8988T (cell line): Measurements from ENCODE around the gene ZBTB22.
"Not testable (repeated sequence)": the region's sequence is repeated elsewhere in the genome, so short reads cannot be mapped to it uniquely, and the experiment has no call there.

ENCODE experiments used
- DNase-seq: peaks from one replicate; pipeline ENCODE4 v3.0.0; 2011

ZBTB22 gene

GRCh38 chr6:33317669-33318425, at the start of gene ZBTB22:
Gene ZBTB22 (minus strand): TSS chr6:33317744. CDS start chr6:33316916, 828 bp downstream.
- DNase-seq, result peak; percentile 82

- DNase-seq, result no peak
These were observed 49.6 kb upstream of the ZBTB22 start for GRCh38 chr6:33367009-33367714.

- not testable (repeated sequence) for DNase-seq
These were observed 47.8 kb upstream of the ZBTB22 start for GRCh38 chr6:33365206-33365971.

GRCh38 chr6:33364475-33365205, 47.1 kb upstream of the ZBTB22 start:
- not testable (repeated sequence) for DNase-seq

GRCh38 chr6:33363486-33363885, 45.9 kb upstream of the ZBTB22 start:
- DNase-seq, result not testable (repeated sequence)

GRCh38 chr6:33359331-33359730, 41.8 kb upstream of the ZBTB22 start:
- DNase-seq, result no peak

- not testable (repeated sequence) for DNase-seq
These were observed 39.8 kb upstream of the ZBTB22 start for GRCh38 chr6:33357160-33357871.

GRCh38 chr6:33356295-33356694, 38.8 kb upstream of the ZBTB22 start:
- DNase-seq, result no peak

GRCh38 chr6:33355860-33356259, 38.3 kb upstream of the ZBTB22 start:
- DNase-seq, result not testable (repeated sequence)

GRCh38 chr6:33347816-33348215, 30.3 kb upstream of the ZBTB22 start:
- no peak for DNase-seq

- DNase-seq, result not testable (repeated sequence)
These were observed 29.4 kb upstream of the ZBTB22 start for GRCh38 chr6:33346972-33347371.

- DNase-seq, result peak; percentile 37
These were observed 27.5 kb upstream of the ZBTB22 start for GRCh38 chr6:33344701-33345697.

GRCh38 chr6:33343953-33344611, 26.5 kb upstream of the ZBTB22 start:
- no peak for DNase-seq

GRCh38 chr6:33343606-33343952, 26.0 kb upstream of the ZBTB22 start:
- DNase-seq, result not testable (repeated sequence)

- DNase-seq, result no peak
These were observed 21.6 kb upstream of the ZBTB22 start for GRCh38 chr6:33339193-33339592.

- no peak for DNase-seq
These were observed 19.0 kb upstream of the ZBTB22 start for GRCh38 chr6:33336495-33336894.

GRCh38 chr6:33335916-33336315, 18.4 kb upstream of the ZBTB22 start:
- DNase-seq, result no peak

GRCh38 chr6:33333666-33334065, 16.1 kb upstream of the ZBTB22 start:
- DNase-seq, result no peak

GRCh38 chr6:33330736-33331135, 13.2 kb upstream of the ZBTB22 start:
- DNase-seq, result no peak

GRCh38 chr6:33329058-33329457, 11.5 kb upstream of the ZBTB22 start:
- no peak for DNase-seq
